NB4 (cell line): ENCODE results near the gene MRTFA.

Source experiments
- DNase-seq: peaks from one replicate; pipeline ENCODE4 v3.0.0; 2010; ENCODE audit warnings: low read depth
- H3K4me3 ChIP-seq: one replicate; pipeline ENCODE4 v1.5.1; 2011; ENCODE audit warnings: mild to moderate bottlenecking, low read depth, low read length, moderate library complexity
- MYC ChIP-seq: IDR thresholded peaks from 2 replicates; pipeline ENCODE4 v1.6.1; 2011; ENCODE audit warnings: low read depth, low read length
- POLR2A ChIP-seq: IDR thresholded peaks from 2 replicates; pipeline ENCODE4 v1.6.1; 2011; ENCODE audit warnings: mild to moderate bottlenecking; ENCODE audit not compliant: insufficient read length; ENCODE audit errors: extremely low read depth
- TF ChIP-seq, protein P1 (sequence below): IDR thresholded peaks from one replicate; pipeline ENCODE4 v1.5.1; 2012; ENCODE audit warnings: low read depth, low read length
- TF ChIP-seq, protein P2 (sequence below): IDR thresholded peaks from 2 replicates; pipeline ENCODE4 v1.6.1; 2011; ENCODE audit warnings: low read depth, low read length

Gene MRTFA

DNA sequence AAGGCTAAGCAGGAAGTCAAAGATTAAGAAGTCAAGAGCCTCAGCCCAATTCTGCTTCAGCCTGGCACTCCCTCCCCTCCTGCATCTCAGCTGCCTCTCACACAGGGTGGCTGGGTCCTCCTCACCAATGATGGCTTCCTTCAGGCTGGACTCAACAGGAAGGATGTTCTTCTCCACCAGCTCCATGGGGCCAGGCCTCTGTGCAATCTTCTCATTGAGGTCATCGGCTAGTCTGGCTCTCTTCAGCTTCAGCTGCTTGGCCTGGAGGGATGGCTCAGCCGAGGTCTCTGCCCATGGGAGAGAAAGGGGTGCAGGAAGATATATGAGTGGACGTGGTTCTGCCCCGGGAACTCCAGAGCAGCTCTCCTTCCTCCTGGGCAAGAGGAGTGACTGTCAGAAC lies 207.0 kb downstream of the MRTFA start:
- no peak for TF ChIP-seq POLR2A
- TF ChIP-seq, protein P1, sequence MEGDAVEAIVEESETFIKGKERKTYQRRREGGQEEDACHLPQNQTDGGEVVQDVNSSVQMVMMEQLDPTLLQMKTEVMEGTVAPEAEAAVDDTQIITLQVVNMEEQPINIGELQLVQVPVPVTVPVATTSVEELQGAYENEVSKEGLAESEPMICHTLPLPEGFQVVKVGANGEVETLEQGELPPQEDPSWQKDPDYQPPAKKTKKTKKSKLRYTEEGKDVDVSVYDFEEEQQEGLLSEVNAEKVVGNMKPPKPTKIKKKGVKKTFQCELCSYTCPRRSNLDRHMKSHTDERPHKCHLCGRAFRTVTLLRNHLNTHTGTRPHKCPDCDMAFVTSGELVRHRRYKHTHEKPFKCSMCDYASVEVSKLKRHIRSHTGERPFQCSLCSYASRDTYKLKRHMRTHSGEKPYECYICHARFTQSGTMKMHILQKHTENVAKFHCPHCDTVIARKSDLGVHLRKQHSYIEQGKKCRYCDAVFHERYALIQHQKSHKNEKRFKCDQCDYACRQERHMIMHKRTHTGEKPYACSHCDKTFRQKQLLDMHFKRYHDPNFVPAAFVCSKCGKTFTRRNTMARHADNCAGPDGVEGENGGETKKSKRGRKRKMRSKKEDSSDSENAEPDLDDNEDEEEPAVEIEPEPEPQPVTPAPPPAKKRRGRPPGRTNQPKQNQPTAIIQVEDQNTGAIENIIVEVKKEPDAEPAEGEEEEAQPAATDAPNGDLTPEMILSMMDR: no peak
- TF ChIP-seq MYC: no peak
- TF ChIP-seq, protein P2, sequence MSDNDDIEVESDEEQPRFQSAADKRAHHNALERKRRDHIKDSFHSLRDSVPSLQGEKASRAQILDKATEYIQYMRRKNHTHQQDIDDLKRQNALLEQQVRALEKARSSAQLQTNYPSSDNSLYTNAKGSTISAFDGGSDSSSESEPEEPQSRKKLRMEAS: no peak
- no peak for DNase-seq
- no peak overlapping the region for H3K4me3 ChIP-seq

DNA sequence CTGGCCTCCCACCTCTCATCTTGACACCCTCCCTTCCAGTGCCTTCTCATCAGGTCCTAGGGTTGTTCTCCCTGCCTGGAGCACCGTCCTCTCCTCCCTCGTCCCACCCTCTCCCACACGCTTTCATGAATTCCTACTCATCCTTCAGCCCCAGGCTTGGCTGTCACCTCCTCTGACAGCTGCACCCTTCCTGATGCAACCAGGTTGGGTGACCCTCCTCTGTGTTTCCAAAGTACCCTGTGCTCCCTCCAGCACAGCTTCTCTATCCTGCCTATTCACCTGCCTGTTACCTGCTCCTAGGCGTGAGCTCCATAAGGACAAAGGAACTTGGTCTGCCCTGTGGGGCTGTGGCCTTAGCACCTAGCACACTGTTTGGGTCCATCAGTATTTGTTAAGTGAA lies 207.7 kb downstream of the MRTFA start:
- TF ChIP-seq POLR2A: no peak
- TF ChIP-seq MYC: no peak
- TF ChIP-seq, protein P1: no peak
- TF ChIP-seq, protein P2: no peak
- H3K4me3 ChIP-seq: no peak overlapping the region
- no peak for DNase-seq

DNA sequence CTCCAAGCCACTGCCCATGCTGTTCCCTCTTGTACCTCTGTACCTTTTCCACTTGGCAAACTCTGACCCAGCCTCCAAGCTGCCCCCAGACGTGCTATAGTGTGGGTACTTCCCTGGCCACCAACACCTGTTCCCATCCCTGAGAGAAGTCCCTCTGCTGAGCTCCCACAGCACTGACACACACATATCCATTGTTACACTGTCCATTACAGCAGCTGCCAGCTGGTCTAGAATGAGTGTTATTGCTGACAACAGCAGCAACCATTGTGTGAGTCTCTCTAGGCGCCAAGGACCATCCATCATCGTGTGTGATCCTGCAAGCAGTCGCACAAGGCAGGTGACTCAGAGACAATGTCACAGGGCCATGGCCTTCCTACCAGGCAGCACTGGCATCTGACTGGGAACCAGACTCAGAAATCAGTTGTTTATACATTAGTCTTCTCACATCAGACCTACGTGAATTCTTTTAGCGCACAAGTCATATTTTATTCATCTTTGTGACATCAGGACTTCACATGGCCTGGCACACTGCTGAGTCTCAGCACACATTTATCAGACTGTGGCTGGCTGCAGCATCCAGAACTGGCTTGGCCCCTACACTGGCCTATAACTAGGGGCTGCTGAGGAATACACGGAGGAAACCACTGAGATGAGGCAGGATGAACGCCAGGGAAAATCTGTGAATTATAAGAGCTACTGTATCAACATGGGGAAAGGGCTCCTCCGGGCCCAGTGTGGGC lies 209.8 kb downstream of the MRTFA start:
- no peak overlapping the region for H3K4me3 ChIP-seq
- TF ChIP-seq, protein P1: no peak
- TF ChIP-seq POLR2A (no peak), MYC (no peak)
- TF ChIP-seq, protein P2: no peak
- no peak for DNase-seq

DNA sequence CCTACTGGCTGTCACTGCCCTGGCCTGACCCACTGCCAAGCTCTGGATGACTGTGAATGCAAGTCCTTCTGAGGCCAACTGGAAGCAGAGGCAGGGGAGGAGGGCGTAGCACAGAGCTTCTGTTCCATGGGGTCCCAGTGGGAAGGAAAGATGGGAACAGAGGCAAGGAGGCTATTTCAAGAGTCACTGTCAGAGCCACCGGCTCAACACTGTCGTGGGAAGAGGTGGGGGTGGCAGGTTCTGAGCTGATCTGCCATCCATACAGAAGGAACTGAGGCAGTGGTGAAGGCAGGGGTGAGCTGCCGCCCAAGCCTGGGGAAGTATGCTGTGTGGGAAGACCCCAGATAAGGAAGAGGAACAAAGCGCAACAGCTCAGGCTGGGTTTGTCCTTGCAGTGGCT lies 211.4 kb downstream of the MRTFA start:
- DNase-seq: no peak
- H3K4me3 ChIP-seq: no peak overlapping the region
- TF ChIP-seq, protein P2: no peak
- TF ChIP-seq, protein P1: no peak
- TF ChIP-seq MYC: no peak
- no peak for TF ChIP-seq POLR2A

DNA sequence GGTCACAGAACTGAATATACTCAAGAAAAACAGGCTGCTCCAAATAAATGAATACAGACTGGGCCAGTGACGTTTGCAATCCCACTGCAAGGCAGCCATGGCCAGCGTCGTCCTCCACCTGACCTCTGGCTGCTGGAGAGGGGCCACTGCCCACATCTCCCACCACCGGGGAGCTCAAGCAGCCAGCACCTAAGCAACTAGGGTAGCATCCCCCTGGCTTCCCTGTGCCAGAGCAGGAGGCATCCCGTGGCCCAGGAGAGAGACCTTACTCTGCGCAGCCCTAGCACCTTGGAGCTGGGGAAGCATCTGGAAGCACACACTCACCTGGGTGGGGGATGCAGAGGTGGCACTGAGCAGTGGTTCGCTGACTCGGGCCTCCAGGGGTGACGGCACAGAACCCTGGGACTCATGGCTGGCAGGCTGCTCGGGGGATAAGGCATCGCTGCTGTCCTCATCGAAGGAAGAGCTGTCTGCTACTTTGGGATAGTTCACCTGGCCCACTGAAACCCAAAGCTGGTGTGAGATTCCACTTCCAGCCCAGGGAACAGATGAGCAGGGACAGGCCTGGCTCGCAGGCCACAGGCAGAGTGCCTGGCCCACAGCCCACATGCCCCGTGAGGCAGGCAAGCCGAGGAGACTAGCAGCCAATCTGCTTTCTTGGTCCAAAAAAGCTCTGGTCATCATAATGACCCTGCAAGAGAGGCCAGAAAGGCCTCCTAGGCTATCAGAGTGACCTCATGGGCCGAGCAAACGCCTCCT lies 212.5 kb downstream of the MRTFA start:
- H3K4me3 ChIP-seq: no peak overlapping the region
- TF ChIP-seq MYC: no peak
- TF ChIP-seq, protein P2: no peak
- TF ChIP-seq, protein P1: no peak
- TF ChIP-seq POLR2A: no peak

More for the DNA sequence above, 212.5 kb downstream of the MRTFA start:
- DNase-seq: no peak
